Measurements from ENCODE around the gene LRRC15. TPM values are rescaled to one million over a fixed set of nuclear protein-coding genes. Genes with fewer than 3 reads are reported as not detected.

LRRC15 gene
- polyA plus RNA-seq, 3 donors = not detected

GRCh38 chr3:194384156-194384555, 14.6 kb upstream of the LRRC15 start:
- Mint-ChIP-seq H3K36me3 (no peaks in the 10 kb centered on the region), H3K27ac (no peak overlapping the region), H3K27me3 (ENCODE audit: low read depth in 3 of 3) (peaks cover 14 to 15% (median 15%) of the 10 kb centered on the region in 3 donors), H3K4me3 (no peak overlapping the region), H3K9me3 (no peaks in the 10 kb centered on the region), H3K4me1 (peaks cover 2% of the 10 kb centered on the region)
- Histone ChIP-seq H3K27ac (ENCODE audit: low read depth in 1 of 2, low read length in 2 of 2) (no peak overlapping the region), H3K9me3 (replicated peaks in 1 of 2; ENCODE audit: control insufficient read depth in 1 of 2, insufficient read depth in 1 of 2, low read length in 2 of 2) (no peaks in the 10 kb centered on the region), H3K36me3 (replicated peaks in 1 of 2; ENCODE audit: control insufficient read depth in 1 of 2, insufficient read depth in 2 of 2, low read length in 2 of 2) (no peaks in the 10 kb centered on the region), H3K79me2 (ENCODE audit: insufficient read depth, low read length) (no peaks in the 10 kb centered on the region), H3K4me2 (replicated peaks; ENCODE audit: extremely low read depth, low read length, poor library complexity, severe bottlenecking) (no peak overlapping the region), H3K9ac (ENCODE audit: insufficient read depth, low read length, poor library complexity, severe bottlenecking) (no peak overlapping the region), H2AFZ (ENCODE audit: insufficient read depth, low read depth, low read length, poor library complexity, severe bottlenecking) (no peak overlapping the region), H4K20me1 (ENCODE audit: insufficient read depth, low read length) (no peaks in the 10 kb centered on the region), H3K4me3 (replicated peaks in 1 of 3; ENCODE audit: low read depth in 2 of 3, low read length in 3 of 3) (no peak overlapping the region), H3K4me1 (ENCODE audit: control insufficient read depth in 1 of 2, insufficient read depth in 2 of 2, low read length in 2 of 2) (no peaks in the 10 kb centered on the region), H3K27me3 (ENCODE audit: control insufficient read depth in 2 of 2, insufficient read depth in 2 of 2, low read length in 2 of 2) (no peaks in the 10 kb centered on the region)
- 87% methylated on average over 5 of the region's 6 CpGs for WGBS (ENCODE audit: insufficient coverage)
- TF ChIP-seq CTCF (IDR thresholded peaks at IDR 0.05) = no peak
- intact Hi-C loops (cut with micrococcal nuclease) = no loop called here
- no peak for DNase-seq

DNA sequence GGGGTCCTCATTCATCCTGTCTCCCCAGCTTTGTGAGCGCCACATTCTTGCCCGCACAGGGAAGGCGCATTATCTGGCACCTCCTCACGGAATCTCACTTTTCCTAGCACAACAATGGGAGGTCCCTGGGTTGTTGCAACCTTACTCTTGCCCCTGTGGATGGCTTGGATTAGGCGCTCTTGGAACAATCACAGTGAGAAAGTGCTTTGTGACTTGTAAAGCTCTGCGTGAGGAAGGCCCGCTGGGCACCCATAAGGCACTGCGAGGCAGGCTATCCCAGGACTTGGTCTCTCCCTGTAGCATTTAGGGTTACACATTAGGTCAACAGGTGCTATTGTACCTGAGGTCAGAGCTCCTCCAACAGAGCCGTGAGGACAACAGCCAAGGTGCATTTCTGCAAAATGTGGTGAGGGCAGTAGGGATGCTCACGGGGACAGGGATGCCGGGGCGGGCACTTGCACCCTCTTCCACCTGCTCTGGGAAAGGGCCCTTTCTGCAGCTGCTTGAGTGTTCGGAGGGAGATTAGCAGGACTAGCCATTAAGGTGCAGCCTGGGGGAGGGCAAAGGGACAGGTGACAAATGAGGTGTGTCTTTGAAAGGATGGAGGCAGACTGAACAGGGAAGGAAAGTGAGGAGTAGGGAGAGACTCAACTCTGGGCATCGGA, 13.9 kb upstream of the LRRC15 start:
- intact Hi-C loops (cut with micrococcal nuclease) = no loop called here
- Mint-ChIP-seq H3K27me3 (ENCODE audit: low read depth in 3 of 3) (peaks cover 14 to 15% (median 15%) of the 10 kb centered on the region in 3 donors), H3K4me3 (no peak overlapping the region), H3K9me3 (no peaks in the 10 kb centered on the region), H3K27ac (no peak overlapping the region), H3K36me3 (no peaks in the 10 kb centered on the region), H3K4me1 (peaks cover 2% of the 10 kb centered on the region)
- TF ChIP-seq CTCF (IDR thresholded peaks at IDR 0.05) = no peak
- Histone ChIP-seq H3K9me3 (replicated peaks in 1 of 2; ENCODE audit: control insufficient read depth in 1 of 2, insufficient read depth in 1 of 2, low read length in 2 of 2) (no peaks in the 10 kb centered on the region), H3K9ac (ENCODE audit: insufficient read depth, low read length, poor library complexity, severe bottlenecking) (no peak overlapping the region), H3K4me2 (replicated peaks; ENCODE audit: extremely low read depth, low read length, poor library complexity, severe bottlenecking) (no peak overlapping the region), H3K4me3 (replicated peaks in 1 of 3; ENCODE audit: low read depth in 2 of 3, low read length in 3 of 3) (no peak overlapping the region), H4K20me1 (ENCODE audit: insufficient read depth, low read length) (no peaks in the 10 kb centered on the region), H2AFZ (ENCODE audit: insufficient read depth, low read depth, low read length, poor library complexity, severe bottlenecking) (no peak overlapping the region), H3K36me3 (replicated peaks in 1 of 2; ENCODE audit: control insufficient read depth in 1 of 2, insufficient read depth in 2 of 2, low read length in 2 of 2) (no peaks in the 10 kb centered on the region), H3K4me1 (ENCODE audit: control insufficient read depth in 1 of 2, insufficient read depth in 2 of 2, low read length in 2 of 2) (no peaks in the 10 kb centered on the region), H3K27ac (ENCODE audit: low read depth in 1 of 2, low read length in 2 of 2) (no peak overlapping the region), H3K27me3 (ENCODE audit: control insufficient read depth in 2 of 2, insufficient read depth in 2 of 2, low read length in 2 of 2) (no peaks in the 10 kb centered on the region), H3K79me2 (ENCODE audit: insufficient read depth, low read length) (no peaks in the 10 kb centered on the region)
- no peak for DNase-seq
- WGBS (ENCODE audit: insufficient coverage) = 91% methylated on average over 9 of the region's 14 CpGs

Measured in CD14-positive monocyte (primary cell).